ENCODE measurements around the gene OR5M11.
"Not testable (repeated sequence)": the region's sequence is repeated elsewhere in the genome, so short reads cannot be mapped to it uniquely, and the experiment has no call there.

The OR5M11 gene

GRCh38 chr11:56543157-56543556 is at the start of gene OR5M11:
Gene OR5M11 (minus strand): TSS chr11:56543257. CDS start chr11:56543257, 0 bp downstream.
- no peak for DNase-seq

- DNase-seq: not testable (repeated sequence)
Observed at GRCh38 chr11:56592088-56592717, 49.1 kb upstream of the OR5M11 start.

- DNase-seq: no peak
Observed at GRCh38 chr11:56577621-56578020, 34.6 kb upstream of the OR5M11 start, which contains the start of gene OR5M10. Gene OR5M10 (minus strand): TSS chr11:56577721. CDS start chr11:56577721, 0 bp downstream.

- no peak for DNase-seq
Observed at GRCh38 chr11:56558574-56558973, 15.5 kb upstream of the OR5M11 start.

GRCh38 chr11:56554691-56555090 is 11.6 kb upstream of the OR5M11 start:
- not testable (repeated sequence) for DNase-seq

GRCh38 chr11:56545531-56545930 is 2.5 kb upstream of the OR5M11 start:
- no peak for DNase-seq

GRCh38 chr11:56543739-56544138 is 682 bp upstream of the OR5M11 start:
- DNase-seq: no peak

GRCh38 chr11:56533054-56533740 is 9.9 kb downstream of the OR5M11 start:
- DNase-seq: no peak

- no peak for DNase-seq
Observed at GRCh38 chr11:56531856-56532255, 11.2 kb downstream of the OR5M11 start.

- DNase-seq: no peak
Observed at GRCh38 chr11:56522008-56522407, 21.0 kb downstream of the OR5M11 start.

GRCh38 chr11:56513280-56513679 is 29.8 kb downstream of the OR5M11 start:
- no peak for DNase-seq

- DNase-seq: no peak
Observed at GRCh38 chr11:56509439-56509838, 33.6 kb downstream of the OR5M11 start.

- DNase-seq: no peak
Observed at GRCh38 chr11:56497010-56497409, 46.0 kb downstream of the OR5M11 start.

- DNase-seq: no peak
Observed at GRCh38 chr11:56495117-56495516, 47.9 kb downstream of the OR5M11 start.
